ENCODE measurements around the gene HSF2BP.

HSF2BP gene

DNA sequence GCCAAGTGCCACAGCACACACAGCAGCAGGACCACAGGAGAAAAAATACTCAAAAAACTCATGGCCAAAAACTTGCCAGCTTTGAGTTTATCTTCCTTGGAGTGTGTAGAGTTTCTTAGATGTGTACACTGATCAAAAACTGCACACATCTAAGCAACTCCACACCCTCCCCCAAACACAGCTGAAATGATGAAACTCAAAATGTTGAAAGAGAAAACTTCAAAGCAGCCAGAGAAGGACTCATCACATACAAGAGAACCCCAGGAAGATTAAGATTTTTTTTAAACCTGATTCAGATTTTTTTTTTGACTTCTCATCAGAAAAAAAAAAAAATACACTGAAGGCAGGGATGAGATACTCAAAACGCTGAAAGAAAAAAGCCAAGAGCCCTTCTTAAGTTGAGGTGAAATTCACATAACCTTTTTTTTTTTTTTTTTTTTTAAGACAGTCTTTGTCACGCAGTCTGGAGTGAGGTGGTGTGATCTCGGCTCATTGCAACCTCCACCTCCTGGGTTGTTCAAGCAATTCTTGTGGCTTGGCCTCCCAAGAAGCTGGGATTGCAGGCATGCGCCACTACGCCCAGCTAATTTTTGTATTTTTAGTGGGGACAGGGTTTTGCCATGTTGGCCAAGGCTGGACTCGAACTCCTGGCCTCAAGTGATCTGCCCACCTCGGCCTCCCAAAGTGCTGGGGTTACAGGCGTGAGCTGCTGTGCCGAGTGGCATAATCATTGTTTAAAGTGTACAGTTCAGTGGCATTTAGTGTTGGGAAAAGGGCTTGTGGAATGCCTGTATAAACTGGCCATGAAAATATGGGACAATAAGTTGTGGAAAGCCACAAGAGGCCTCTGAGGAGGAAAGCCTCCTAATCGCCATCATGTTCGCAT, 38.7 kb upstream of the HSF2BP start:
- Histone ChIP-seq H3K27me3 (ENCODE audit: insufficient read depth, poor library complexity, severe bottlenecking) (no peaks in the 10 kb centered on the region), H3K4me3 (replicated peaks; ENCODE audit: insufficient read depth, low read length) (no peak overlapping the region), H3K27ac (replicated peaks) (no peak overlapping the region)
- DNase-seq (ENCODE audit: low read depth in 1 of 2, low spot score in 1 of 2) = no peak
- TF ChIP-seq SPI1 (IDR thresholded peaks at IDR 0.05; ENCODE audit: borderline replicate concordance, low read depth) (no peak), GABPA (IDR thresholded peaks at IDR 0.05; ENCODE audit: low read depth) (no peak)
- TF ChIP-seq, protein P1, sequence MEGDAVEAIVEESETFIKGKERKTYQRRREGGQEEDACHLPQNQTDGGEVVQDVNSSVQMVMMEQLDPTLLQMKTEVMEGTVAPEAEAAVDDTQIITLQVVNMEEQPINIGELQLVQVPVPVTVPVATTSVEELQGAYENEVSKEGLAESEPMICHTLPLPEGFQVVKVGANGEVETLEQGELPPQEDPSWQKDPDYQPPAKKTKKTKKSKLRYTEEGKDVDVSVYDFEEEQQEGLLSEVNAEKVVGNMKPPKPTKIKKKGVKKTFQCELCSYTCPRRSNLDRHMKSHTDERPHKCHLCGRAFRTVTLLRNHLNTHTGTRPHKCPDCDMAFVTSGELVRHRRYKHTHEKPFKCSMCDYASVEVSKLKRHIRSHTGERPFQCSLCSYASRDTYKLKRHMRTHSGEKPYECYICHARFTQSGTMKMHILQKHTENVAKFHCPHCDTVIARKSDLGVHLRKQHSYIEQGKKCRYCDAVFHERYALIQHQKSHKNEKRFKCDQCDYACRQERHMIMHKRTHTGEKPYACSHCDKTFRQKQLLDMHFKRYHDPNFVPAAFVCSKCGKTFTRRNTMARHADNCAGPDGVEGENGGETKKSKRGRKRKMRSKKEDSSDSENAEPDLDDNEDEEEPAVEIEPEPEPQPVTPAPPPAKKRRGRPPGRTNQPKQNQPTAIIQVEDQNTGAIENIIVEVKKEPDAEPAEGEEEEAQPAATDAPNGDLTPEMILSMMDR (IDR thresholded peaks at IDR 0.05; ENCODE audit: insufficient read depth, low read length) = no peak

DNA sequence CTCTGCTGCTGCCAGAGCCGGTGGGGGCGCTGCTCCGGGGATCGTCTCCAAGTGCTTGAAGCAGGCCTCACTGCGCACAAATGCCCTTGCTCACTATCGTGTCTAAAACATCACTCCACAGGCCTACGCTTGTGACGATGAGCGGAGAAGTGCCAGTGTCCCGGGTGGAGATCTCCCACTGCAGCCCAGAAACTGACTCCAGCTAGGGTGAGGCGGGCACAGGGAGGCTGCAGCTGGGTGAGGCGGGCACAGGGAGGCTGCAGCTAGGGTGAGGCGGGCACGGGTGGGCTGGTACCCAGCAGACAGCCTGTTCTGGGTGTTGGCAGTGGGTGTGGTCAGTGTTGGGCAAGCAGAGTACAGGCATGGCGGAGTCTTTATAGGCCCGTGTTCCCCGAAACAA, 36.9 kb upstream of the HSF2BP start:
- Histone ChIP-seq H3K4me3 (replicated peaks; ENCODE audit: insufficient read depth, low read length) (no peak overlapping the region), H3K27ac (replicated peaks) (no peak overlapping the region), H3K27me3 (ENCODE audit: insufficient read depth, poor library complexity, severe bottlenecking) (no peaks in the 10 kb centered on the region)
- TF ChIP-seq, protein P2, sequence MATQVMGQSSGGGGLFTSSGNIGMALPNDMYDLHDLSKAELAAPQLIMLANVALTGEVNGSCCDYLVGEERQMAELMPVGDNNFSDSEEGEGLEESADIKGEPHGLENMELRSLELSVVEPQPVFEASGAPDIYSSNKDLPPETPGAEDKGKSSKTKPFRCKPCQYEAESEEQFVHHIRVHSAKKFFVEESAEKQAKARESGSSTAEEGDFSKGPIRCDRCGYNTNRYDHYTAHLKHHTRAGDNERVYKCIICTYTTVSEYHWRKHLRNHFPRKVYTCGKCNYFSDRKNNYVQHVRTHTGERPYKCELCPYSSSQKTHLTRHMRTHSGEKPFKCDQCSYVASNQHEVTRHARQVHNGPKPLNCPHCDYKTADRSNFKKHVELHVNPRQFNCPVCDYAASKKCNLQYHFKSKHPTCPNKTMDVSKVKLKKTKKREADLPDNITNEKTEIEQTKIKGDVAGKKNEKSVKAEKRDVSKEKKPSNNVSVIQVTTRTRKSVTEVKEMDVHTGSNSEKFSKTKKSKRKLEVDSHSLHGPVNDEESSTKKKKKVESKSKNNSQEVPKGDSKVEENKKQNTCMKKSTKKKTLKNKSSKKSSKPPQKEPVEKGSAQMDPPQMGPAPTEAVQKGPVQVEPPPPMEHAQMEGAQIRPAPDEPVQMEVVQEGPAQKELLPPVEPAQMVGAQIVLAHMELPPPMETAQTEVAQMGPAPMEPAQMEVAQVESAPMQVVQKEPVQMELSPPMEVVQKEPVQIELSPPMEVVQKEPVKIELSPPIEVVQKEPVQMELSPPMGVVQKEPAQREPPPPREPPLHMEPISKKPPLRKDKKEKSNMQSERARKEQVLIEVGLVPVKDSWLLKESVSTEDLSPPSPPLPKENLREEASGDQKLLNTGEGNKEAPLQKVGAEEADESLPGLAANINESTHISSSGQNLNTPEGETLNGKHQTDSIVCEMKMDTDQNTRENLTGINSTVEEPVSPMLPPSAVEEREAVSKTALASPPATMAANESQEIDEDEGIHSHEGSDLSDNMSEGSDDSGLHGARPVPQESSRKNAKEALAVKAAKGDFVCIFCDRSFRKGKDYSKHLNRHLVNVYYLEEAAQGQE (IDR thresholded peaks at IDR 0.05; ENCODE audit: insufficient replicate concordance, low read depth) = no peak
- TF ChIP-seq SPI1 (IDR thresholded peaks at IDR 0.05; ENCODE audit: borderline replicate concordance, low read depth) = no peak
- no peak for TF ChIP-seq GABPA (IDR thresholded peaks at IDR 0.05; ENCODE audit: low read depth)
- no peak for DNase-seq (ENCODE audit: low read depth in 1 of 2, low spot score in 1 of 2)

DNA sequence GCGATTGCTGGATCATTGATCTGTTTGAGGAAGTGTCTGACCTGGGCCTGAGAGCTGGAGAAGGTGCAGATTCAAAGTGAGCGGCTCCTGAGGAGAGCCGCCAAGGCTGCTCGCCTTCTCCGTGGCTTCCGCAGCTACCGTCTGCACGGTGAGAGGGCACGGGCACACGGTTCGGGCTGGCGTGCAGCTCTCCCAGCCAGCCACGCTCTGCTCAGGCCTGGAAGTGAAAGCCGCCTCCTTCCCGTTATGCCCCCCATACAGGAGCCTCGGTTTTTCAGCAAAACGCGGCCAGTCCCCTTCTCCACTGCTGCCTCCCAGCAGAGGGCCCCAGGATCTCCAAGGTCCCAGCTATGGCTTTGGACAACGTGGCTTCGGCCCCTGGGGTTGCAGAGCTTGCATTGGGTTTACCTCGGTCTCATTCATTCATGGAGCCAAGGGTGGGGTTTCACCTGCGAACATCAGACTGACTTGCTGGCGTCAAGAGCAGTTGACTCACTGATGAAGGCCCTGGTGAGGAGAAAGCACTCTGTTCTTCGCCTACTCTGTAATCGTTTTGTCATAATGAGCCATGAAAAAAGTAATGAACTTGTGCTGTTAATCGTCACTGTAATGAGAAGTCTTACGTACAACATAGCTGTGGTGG, 35.3 kb upstream of the HSF2BP start:
- DNase-seq (ENCODE audit: low read depth in 1 of 2, low spot score in 1 of 2) = no peak
- Histone ChIP-seq H3K27me3 (ENCODE audit: insufficient read depth, poor library complexity, severe bottlenecking) (no peaks in the 10 kb centered on the region), H3K27ac (replicated peaks) (no peak overlapping the region), H3K4me3 (replicated peaks; ENCODE audit: insufficient read depth, low read length) (no peak overlapping the region)
- TF ChIP-seq, protein P2 (IDR thresholded peaks at IDR 0.05; ENCODE audit: insufficient replicate concordance, low read depth) = no peak
- TF ChIP-seq GABPA (IDR thresholded peaks at IDR 0.05; ENCODE audit: low read depth) (no peak), POLR2AphosphoS5 (IDR thresholded peaks at IDR 0.05; ENCODE audit: low read depth) (no peak), SPI1 (IDR thresholded peaks at IDR 0.05; ENCODE audit: borderline replicate concordance, low read depth) (no peak)
- TF ChIP-seq, protein P1 (IDR thresholded peaks at IDR 0.05; ENCODE audit: insufficient read depth, low read length) = no peak

DNA sequence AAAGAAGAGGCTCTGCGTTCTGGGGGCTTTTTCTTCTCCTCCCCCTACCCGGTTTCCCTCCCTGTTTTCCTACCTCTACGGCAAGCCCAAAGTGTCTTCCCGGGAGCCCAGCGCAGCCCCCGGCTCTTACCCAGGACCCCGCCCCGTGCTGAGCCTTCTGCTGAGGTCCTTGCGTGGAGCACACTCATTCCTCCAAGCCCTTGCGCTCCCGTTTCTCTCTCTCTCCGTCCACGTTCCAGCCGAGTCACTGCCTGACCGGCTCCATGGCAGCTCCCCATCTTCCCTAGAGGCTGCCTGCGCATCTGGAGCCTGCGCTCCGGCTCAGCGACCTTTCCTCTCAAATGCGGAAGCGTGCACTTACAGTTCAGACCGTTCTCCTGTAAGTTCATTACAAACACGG, 34.7 kb upstream of the HSF2BP start:
- H3K27ac ChIP-seq (replicated peaks) = no peak overlapping the region
- TF ChIP-seq POLR2AphosphoS5 (IDR thresholded peaks at IDR 0.05; ENCODE audit: low read depth) = no peak
- TF ChIP-seq, protein P1 (IDR thresholded peaks at IDR 0.05; ENCODE audit: insufficient read depth, low read length) = no peak
- no peak for TF ChIP-seq GABPA (IDR thresholded peaks at IDR 0.05; ENCODE audit: low read depth)
- TF ChIP-seq, protein P2 (IDR thresholded peaks at IDR 0.05; ENCODE audit: insufficient replicate concordance, low read depth) = no peak
- no peak for TF ChIP-seq SPI1 (IDR thresholded peaks at IDR 0.05; ENCODE audit: borderline replicate concordance, low read depth)
- H3K4me3 ChIP-seq (replicated peaks; ENCODE audit: insufficient read depth, low read length) = no peak overlapping the region
- DNase-seq (ENCODE audit: low read depth in 1 of 2, low spot score in 1 of 2) = no peak
- no peaks in the 10 kb centered on the region for H3K27me3 ChIP-seq (ENCODE audit: insufficient read depth, poor library complexity, severe bottlenecking)

Measured in HL-60 (cell line).